Central memory CD4-positive, alpha-beta T cell (primary cell): ENCODE results near the gene PRKD1.
"Not testable (repeated sequence)": the region's sequence is repeated elsewhere in the genome, so short reads cannot be mapped to it uniquely, and the experiment has no call there.

Experiments used
- DNase-seq: peaks from one replicate; pipeline ENCODE4 v3.0.0; 2022

The PRKD1 gene

GRCh38 chr14:29898470-29898869 lies 29.2 kb downstream of the PRKD1 start:
- DNase-seq = no peak

- no peak for DNase-seq
Observed at GRCh38 chr14:29897181-29897580, 30.5 kb downstream of the PRKD1 start.

DNA sequence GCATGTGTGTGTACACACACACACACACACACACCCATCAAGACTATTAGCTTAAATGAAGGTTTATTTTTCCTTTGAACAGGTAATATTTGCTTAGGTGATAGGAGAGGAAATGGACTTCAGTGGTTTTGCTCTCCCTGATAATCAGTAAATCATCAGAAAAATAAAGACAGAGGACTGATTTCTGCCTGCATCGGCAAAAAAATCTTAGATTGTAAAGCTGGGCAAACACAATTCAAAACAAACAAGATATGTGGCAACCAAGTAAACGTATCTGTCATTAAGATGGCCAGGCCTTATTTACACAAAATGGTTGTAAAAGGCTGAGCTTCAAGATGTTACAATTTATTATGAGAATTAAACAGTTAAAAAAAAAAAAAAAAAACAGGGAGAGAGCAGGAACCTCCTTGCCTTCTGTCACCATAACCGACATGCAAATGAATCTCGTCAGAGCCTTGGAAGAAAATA lies 31.3 kb downstream of the PRKD1 start:
- DNase-seq = no peak

- no peak for DNase-seq
Observed at GRCh38 chr14:29895591-29896083, 32.0 kb downstream of the PRKD1 start.

GRCh38 chr14:29893989-29894388 lies 33.7 kb downstream of the PRKD1 start:
- DNase-seq = no peak

DNA sequence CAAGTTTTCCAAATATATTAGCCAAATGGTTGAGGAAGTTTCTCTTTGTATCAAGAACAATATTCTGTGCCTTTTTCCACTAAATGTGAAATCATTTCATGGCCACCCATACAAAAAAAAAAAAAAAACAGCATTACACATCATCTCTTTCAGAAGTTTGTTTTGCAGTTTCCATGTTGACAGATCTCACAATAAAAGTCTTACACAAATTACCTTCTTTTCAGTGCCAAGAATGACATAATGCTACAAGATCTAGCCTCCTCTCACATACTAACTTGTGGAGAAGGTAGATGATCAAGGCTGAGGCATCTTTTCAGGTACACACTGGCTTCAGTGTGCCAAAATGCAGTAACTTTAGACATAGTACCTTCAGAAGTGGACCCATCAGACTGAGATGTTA lies 35.3 kb downstream of the PRKD1 start:
- no peak for DNase-seq

DNA sequence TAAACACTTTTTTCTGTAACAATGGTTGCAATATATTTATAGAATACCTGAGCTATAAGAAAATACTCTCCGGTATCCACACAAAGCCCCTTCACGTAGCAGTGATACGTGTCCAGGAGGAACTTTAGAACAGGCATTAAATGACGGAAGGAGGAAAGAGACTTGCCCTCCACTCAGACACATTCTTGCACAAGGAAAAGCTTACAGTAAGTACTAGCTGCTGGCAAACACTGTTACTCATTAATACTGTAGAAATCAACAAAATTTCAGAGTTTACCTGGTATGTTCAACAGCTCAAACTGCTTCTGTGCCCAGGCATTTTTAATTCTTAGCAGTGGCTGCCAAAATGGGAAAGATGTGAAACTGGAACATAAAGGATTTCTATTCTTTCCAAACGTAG lies 41.7 kb downstream of the PRKD1 start:
- no peak for DNase-seq

DNA sequence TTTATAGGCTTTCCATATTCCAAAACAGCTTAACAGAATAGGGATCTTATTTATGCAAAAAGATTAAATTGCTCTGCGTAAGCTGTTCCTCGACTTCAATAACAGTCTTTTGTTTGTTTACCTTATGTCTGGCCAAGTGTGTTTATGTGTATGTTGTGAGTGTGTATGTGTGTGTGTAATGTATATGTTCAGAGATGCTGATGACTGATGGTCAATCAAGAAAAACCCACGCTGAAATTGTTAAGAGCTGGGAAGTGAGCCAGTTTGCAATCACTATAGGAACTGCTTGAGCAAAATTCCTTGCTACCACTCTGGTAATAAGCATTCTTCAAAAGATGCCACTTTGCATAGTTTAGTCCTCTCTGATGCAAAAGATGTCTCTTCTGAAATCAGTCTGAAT lies 59.6 kb downstream of the PRKD1 start:
- DNase-seq = no peak

- no peak for DNase-seq
Observed at GRCh38 chr14:29865299-29865698, 62.3 kb downstream of the PRKD1 start.

DNA sequence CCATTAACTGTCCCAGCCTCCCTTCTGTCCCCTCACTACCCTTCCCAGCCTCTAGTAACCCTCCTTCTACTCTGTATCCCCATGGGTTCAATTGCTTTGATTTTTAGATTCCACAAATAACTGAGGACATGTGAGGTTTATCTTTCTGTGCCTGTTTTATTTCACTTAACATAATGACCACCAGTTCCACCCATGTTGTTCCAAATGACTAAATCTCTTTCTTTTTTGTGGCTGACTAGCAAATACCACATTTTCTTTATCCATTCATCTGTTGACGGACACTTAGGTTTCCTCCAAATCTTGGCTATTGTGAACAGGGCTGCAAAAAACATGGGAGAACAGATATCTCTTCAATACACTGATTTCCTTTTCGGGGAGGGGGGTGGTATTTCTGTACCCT lies 65.7 kb downstream of the PRKD1 start:
- no peak for DNase-seq

DNA sequence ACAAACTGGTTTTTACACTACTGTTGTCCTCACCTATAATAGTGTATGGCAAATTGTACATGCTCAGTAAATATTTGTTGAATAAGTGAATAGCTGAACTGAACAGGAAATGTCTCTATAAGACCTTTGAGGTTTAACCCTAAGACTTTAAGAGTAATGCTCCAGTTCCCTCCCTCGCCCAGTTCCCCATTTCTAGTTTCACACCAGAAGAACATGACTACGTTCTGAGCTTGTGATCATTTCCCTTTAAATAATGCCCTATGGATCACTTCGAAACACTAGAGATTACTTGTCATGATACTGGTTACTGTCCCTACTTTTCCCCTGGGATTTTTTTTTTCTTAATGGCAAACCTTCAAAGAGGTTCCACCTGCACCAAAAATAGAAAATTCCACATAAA lies 69.3 kb downstream of the PRKD1 start:
- no peak for DNase-seq

- no peak for DNase-seq
Observed at GRCh38 chr14:29857551-29857950, 70.1 kb downstream of the PRKD1 start.

DNA sequence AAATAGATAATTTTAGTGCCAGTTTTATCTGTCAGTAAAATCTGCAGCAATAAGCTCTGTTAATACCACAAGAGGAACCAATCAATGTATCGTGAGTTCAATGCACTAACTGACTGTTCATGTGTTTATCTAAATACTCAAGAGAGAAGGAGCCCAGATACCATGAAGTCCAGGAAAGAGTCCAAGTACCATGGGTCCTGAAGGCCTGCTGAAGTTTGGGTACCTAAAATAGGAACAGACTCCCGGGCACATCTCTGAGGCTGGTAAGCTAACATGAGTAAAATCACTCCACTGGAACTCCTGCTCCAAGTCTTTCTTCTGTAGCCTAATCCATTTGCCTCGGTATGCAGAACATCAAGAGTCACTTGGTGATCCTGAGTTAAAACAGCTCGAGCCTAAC lies 71.1 kb downstream of the PRKD1 start:
- DNase-seq = no peak

DNA sequence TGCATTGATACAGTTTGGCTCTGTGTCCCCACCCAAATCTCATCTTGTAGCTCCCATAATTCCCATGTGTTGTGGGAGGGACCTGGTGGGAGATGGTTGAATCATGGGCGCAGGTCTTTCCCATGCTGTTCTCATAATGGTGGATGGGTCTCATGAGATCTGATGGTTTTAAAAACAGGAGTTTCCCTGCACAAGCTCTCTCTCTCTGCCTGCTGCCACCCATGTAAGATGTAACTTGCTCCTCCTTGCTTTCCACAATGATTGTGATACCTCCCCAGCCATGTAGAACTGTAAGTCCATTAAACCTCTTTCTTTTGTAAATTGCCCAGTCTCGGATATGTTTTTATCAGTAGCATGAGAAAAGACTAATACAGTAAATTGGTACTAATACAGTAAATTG lies 74.0 kb downstream of the PRKD1 start:
- not testable (repeated sequence) for DNase-seq

DNA sequence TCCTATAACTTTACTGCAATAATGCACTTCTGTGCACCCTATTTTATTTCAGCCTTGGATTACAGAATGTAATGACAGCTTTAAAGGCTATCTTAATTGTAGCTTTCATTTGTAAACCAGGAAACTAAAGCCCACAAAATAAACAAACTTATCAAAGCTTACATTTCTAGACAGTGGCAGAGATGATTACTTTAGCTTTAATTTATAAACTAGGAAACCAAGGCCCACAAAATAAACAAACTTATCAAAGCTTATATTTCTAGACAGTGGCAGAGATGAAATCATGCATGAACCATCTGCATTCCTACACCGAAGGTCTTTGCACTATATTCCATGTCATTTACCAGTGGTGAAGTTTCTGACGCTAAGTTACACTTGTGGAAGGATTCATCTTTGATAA lies 74.4 kb downstream of the PRKD1 start:
- no peak for DNase-seq

GRCh38 chr14:29851397-29851796 lies 76.2 kb downstream of the PRKD1 start:
- DNase-seq = no peak

- no peak for DNase-seq
Observed at GRCh38 chr14:29847056-29847380, 80.6 kb downstream of the PRKD1 start.

DNA sequence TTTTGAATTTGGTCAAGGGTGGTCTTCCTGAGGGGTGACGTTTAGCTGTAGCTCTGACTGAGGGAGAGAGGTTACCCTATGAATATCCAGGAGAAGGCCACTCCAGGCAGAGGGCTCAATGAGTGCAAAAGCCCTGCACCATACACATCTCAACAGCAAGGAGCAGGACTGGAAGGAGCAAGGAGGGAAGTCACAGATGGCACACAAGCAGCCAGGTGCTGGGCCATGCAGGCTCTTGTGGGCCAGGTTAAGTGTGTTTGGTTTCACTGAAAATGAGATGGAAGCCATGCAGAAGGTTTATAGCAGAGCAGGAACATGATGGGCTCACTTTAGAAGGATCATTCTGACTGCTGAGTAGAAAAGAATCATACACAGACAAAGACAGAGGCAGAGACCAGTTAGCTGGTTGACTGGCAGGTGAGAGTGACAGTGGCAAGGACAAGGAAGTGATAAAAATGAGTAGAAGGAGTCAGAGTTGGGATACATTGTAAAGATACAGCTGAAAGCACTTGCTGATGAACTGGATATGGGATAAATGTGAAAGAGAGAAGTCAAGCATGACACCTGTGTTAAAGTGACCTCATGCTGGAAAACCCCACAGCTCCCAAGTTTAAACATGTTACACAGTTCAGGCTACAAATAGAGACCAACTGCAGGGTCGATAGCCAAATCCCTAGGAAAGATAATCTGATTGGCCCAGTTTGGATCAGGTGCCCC lies 81.2 kb downstream of the PRKD1 start:
- DNase-seq = no peak

- DNase-seq = no peak
Observed at GRCh38 chr14:29843981-29844380, 83.7 kb downstream of the PRKD1 start.

DNA sequence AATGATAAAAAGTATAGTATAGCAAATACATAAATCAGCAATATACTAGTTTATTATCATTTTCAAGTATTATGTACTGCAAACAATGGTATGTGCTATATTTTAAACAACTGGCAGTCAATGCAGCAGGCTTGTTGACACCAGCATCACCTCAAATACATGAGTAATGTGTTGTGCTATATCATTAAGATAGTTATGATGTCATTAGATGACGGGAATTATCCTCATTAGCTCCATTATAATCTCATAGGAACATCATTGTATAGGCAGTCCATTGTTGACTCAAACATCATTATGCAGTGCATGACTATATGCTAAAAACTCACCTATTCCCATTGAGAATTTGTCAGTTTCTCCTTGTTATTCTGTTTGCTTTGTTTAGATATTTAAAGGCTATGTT lies 85.4 kb downstream of the PRKD1 start:
- no peak for DNase-seq

DNA sequence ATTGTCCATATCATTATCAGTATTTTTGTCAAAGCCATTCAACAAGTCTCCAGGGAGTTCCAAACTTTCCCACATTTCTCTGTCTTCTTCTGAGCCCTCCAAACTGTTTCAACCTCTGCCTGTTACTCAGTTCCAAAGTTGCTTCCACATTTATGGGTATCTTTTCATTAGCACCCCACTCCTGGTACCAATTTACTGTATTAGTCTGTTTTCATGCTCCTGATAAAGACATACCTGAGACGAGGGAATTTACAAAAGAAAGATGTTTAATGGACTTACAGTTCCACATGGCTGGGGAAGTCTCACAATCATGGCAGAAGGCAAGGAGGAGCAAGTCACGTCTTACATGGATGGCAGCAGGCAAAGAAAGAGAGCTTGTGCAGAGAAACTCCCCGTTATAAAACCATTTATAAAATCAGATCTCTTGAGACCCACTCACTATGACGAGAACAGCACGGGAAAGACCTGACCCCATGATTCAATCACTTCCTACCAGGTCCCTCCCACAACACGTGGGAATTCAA lies 87.2 kb downstream of the PRKD1 start:
- DNase-seq = not testable (repeated sequence)

DNA sequence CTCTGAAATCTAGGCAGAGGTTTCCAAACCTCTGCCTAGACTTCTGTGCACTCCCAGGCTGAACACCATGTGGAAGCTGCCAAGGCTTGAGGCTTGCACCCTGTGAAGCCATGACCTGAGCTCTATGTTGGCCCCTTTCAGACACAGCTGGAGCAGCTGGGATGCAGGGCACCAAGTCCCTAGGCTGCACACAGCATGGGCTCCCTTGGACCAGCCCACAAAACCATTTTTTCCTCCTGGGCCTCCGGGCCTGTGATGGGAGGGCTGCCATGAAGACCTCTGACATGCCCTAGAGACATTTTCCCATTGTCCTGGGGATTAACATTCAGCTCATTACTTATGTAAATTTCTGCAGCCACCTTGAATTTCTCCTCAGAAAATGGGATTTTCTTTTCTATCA lies 88.0 kb downstream of the PRKD1 start:
- not testable (repeated sequence) for DNase-seq

GRCh38 chr14:29838752-29839151 lies 88.9 kb downstream of the PRKD1 start:
- DNase-seq = no peak

- no peak for DNase-seq
Observed at GRCh38 chr14:29836395-29836794, 91.3 kb downstream of the PRKD1 start.

GRCh38 chr14:29832042-29832441 lies 95.6 kb downstream of the PRKD1 start:
- no peak for DNase-seq
